AG09309 (cell line): ENCODE results near the gene AAK1.

Source experiments
- DNase-seq: peaks from one replicate; pipeline ENCODE4 v3.0.0-alpha.2; 2010; ENCODE audit warnings: low read depth
- H3K4me3 ChIP-seq: 2 replicates; pipeline ENCODE4 v1.5.1; 2011; ENCODE audit warnings: mild to moderate bottlenecking, low read depth, low read length, moderate library complexity; ENCODE audit not compliant: control insufficient read depth
- CTCF ChIP-seq: IDR thresholded peaks from 2 replicates; pipeline ENCODE4 v1.5.1; 2011; ENCODE audit warnings: mild to moderate bottlenecking, low read depth, low read length, inconsistent platforms; ENCODE audit not compliant: insufficient read depth, control insufficient read depth; ENCODE audit errors: missing control alignments

Gene AAK1

DNA sequence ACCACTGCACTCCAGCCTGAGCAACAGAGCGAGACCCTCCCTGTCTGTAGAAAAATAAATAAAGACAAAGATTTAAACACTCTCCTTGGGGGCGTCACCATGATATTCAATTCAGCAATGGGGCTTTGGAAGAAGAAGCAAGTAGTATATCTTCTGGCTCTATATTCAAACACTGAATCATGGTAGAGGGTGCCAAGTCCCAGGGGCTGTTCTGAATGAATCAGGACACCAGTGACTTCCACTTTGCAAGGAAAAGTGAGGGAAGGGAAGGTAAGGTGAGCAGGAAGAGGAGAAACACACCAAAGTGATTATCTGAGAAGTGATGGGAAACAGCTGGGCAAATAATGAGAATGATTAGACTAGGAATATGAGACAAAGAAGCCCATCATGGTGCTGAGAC lies 80.5 kb downstream of the AAK1 start:
- TF ChIP-seq CTCF: no peak
- no peak for DNase-seq

GRCh38 chr2:69561101-69561500 lies 82.4 kb downstream of the AAK1 start:
- no peak overlapping the region for H3K4me3 ChIP-seq
- DNase-seq: no peak
- no peak for TF ChIP-seq CTCF

More for the DNA sequence above, 80.5 kb downstream of the AAK1 start:
- no peak overlapping the region for H3K4me3 ChIP-seq

- TF ChIP-seq CTCF: no peak
- no peak for DNase-seq
- H3K4me3 ChIP-seq: no peak overlapping the region
Observed at GRCh38 chr2:69560147-69560482, 83.4 kb downstream of the AAK1 start.

DNA sequence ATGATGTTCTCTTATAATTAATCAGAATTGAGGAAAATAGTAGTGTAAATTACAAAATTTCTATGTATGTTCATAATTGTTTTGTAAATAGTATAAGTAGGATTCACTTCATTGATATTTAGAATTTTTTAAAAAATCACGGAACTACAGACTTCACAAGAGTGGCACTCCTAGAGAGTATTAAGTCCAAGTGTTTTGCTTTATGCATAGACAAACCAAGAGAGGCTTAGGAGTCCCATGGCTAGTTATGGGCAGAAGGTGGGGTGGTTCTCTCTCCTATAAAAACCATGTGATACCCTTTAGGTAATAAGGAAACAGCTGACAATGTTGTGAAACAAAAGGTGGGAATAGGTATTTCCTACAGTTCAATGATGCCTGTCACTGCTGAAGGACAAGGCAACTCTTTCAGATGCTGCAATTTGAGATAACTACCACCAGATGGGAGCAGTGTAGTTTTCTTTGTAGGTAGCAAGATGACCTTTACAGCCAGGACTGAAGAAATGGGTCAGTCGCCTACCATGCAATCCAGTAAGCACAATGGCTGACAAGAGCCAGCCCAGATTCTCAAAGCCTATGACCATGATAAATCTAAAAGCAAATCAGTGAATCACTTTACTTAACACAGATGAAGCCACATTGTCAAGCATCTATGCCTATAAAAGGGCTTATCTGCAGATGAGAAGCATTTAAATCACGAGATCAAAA lies 83.9 kb downstream of the AAK1 start:
- TF ChIP-seq CTCF: peak; percentile 55
- peak; percentile 27 for DNase-seq
- no peak overlapping the region for H3K4me3 ChIP-seq

DNA sequence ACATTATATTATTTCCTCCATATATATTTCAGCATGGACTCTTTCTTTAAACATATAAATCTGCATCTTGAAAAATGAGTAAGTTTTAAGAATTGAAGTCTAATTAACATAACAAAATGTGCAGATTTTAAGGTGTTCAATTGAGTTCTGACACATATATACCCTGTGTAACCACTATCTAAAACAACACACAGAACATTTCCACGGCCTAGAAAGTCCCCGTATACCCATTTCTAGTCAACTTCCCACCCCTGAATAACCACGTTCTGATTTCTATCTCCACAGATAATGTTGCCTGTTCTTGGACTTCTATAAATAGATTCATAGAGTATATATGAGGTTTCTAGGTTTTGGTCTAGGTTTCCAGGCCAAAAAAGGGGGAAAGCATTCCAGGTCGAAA lies 87.5 kb downstream of the AAK1 start:
- no peak for TF ChIP-seq CTCF
- no peak overlapping the region for H3K4me3 ChIP-seq
- no peak for DNase-seq

- TF ChIP-seq CTCF: no peak
- DNase-seq: no peak
- H3K4me3 ChIP-seq: no peak overlapping the region
Observed at GRCh38 chr2:69554981-69555380, 88.6 kb downstream of the AAK1 start.

DNA sequence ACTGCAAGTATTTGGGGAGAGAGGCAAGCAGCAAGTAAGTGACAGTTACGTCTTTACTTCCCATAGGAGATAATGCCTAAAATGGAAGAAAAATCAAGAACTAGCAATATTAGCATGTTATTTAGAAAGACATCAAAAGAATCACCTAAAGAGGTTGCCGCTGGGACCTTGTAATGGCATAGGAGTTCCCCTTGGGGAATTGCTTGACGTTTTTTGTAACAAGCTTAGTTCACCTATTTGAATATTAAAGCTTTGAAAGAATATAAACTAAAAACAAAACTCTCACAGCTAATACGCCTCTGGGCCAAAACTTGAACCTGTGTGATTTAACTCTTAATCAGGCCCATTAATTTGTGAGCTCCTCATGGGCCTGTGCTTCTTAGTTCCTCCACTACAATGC lies 89.0 kb downstream of the AAK1 start:
- DNase-seq: no peak
- TF ChIP-seq CTCF: no peak

More for the DNA sequence above, 89.0 kb downstream of the AAK1 start:
- H3K4me3 ChIP-seq: no peak overlapping the region
